Measurements from ENCODE around the gene GOLT1B.
A peak's percentile ranks its signal among the peaks of the same experiment; 100 is the strongest.

The GOLT1B gene

GRCh38 chr12:21523148-21523547 lies 21.6 kb downstream of the GOLT1B start:
- no peak for DNase-seq (ENCODE audit: low spot score)

DNA sequence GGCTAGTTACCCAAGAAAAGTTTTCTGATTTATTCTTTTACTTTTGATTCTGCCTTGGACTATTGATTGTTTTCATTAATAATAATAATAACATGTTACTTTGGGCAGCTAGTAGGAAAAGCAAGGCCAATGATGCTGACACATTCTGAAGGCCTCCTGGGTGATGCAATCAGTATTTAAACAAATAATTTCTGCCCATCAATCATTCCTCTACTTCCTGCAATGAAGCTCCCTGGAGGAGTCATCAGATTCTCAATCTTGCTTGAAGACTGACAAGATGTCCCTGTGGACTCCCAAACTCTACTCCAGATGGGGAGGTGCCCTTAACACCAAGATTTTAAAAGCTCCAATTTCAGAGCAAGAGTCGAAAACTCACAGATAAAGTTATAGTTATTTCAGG lies 24.5 kb downstream of the GOLT1B start, which contains the start of gene SPX:
Gene SPX, plus strand, starts transcription at position 244 of the 400 bp plus-strand sequence. CDS start 177 bp downstream, outside the sequence.
- no peak for DNase-seq (ENCODE audit: low spot score)

DNA sequence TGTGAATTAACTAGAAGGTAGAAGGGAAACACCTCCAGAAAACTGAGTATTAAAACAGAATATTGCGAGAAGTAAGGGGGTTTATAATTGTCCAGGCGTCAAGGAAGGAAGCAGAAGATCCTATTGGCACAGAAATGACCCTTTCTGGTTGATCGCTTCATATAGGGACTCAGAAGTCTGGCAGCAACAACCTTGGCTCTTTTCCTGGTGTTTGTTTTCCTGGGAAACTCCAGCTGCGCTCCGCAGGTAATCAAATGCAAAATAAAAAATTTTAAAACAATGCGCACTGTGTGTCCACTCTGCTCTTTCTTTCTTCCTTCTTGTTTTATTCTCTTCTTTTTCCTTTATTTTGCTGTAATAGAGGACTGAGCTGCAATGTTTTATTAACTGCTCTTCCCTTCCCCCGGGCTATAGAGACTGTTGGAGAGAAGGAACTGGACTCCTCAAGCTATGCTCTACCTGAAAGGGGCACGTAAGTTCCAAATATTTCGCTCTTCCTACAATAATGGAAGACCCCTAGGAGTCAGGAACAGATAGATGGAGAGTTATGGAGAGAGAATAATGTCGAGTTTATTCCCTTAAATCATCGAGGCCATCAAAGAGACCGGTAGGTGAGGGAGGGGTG lies 25.2 kb downstream of the GOLT1B start:
- DNase-seq (ENCODE audit: low spot score): no peak

DNA sequence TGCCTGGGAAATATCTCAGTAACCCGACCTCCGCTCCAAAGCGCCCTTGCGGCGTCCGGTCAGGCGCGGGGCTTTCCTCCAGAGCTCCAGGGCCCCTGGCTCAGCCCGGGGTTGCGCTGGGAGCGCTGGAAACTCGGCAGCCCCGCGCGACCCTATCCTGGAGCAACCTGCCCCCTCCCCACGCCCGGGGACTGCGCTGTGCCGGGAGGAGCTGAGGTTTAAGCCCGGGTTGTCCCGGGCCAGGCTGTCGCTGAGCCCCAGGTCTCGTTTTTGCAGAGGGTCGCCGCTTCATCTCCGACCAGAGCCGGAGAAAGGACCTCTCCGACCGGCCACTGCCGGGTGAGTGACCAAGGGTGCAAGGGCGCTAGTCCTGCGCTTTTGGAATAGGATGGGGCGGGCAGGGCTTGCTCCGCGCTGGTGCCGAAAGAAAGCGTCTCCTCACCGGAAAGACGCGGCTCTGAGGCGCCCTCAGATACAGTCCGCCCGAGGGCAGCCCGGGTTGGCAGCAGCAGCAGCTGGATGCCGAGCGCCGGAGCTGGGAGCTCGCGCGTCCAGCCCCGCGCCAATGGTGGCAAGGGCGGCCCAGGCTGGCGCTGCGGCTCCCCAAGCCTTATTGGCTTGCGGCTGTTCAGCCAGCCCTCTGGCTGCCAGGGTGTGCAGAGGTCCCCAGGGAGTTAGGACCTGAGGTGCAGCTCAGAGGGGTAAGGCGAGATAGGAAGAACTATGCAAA lies 26.0 kb downstream of the GOLT1B start:
- DNase-seq (ENCODE audit: low spot score): peak; percentile 52

GRCh38 chr12:21528953-21529352 lies 27.4 kb downstream of the GOLT1B start:
- no peak for DNase-seq (ENCODE audit: low spot score)

- no peak for DNase-seq (ENCODE audit: low spot score)
These were observed 27.9 kb downstream of the GOLT1B start for GRCh38 chr12:21529456-21529855.

DNA sequence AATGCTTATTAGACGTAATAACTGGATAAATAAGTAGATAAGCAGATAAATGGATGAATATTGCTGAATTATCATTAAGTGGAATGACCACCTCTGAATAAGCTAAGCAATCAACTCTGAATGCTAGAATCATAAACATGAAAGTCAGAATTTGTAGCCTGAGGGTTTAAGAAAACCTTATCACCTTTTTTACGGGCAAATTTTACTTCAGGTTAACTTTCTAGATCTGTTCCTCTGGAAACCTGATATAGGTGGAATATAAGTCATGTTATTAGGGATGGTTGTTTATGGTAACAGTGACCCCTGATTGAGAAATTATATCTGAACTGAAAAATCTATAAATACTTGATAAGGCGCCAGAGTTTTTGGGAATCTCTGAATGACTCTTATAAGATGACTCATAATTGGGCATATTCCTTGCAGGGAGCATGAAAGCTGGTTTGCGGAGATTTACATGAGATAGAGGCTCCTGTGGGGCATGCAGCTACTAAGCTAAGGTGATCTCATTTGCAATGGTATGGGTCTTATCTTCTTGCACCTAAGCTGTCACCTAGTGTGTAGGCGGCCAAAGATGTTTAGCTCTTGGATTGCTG lies 36.6 kb downstream of the GOLT1B start:
- DNase-seq (ENCODE audit: low spot score): no peak

DNA sequence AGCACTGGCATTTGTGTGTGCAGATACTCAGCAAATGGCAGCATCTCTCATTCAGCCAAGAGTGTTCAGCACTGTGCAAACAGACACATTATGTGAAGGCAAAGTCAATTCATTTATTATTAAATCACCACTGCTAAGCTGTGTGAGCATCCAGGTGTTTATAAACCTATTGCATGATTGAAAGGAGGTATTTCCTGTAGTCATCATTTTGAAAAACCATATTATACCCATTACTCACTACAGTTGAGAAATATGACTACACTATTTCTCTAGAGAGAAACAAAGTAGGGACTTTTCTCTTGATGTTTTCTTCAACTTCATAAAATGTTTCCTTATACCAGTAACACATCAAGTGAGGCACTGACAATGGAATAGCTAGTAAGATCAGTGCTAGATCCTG lies 38.2 kb downstream of the GOLT1B start:
- DNase-seq (ENCODE audit: low spot score): no peak

DNA sequence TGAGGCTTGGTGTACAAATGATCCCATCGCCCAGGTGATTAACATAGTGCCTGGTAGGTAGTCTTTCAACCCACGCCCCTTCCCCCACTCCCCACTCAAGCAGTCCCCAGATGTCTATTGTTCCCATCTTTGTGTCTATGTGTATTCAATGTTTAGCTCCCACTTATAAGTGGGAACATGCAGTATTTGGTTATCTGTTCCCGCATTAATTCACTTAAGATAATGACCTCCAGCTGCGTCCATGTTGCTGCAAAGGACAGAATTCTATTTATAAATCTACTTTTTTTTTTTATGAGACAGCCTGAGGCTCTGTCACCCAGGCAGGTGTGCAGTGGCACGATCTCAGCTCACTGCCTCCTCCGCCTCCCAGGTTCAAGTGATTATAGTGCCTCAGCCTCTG lies 40.2 kb downstream of the GOLT1B start:
- DNase-seq (ENCODE audit: low spot score): no peak

GRCh38 chr12:21542403-21542802 lies 40.8 kb downstream of the GOLT1B start:
- no peak for DNase-seq (ENCODE audit: low spot score)

DNA sequence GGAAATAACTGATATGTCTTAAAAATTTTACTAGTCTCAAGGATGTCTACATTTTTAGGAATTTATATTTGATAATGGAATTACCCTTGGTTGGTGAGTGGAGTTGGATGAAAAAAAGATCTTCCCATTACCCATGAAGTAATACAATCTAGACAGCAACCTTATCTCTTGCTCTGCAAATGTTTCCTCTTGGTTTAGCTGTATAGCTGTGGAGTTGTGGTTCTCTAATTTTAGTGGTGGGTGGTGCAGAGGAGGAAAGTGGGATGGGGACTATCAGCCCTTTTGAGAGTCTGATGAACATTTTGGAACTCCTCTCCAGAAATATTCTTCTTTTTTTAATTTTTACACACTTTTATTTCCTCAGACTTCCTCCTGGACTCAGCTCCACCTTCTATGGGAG lies 41.6 kb downstream of the GOLT1B start:
- DNase-seq (ENCODE audit: low spot score): no peak

GRCh38 chr12:21545557-21545956 lies 44.0 kb downstream of the GOLT1B start:
- DNase-seq (ENCODE audit: low spot score): no peak

GRCh38 chr12:21546716-21547115 lies 45.1 kb downstream of the GOLT1B start:
- no peak for DNase-seq (ENCODE audit: low spot score)

GRCh38 chr12:21547437-21547836 lies 45.8 kb downstream of the GOLT1B start:
- DNase-seq (ENCODE audit: low spot score): no peak

GRCh38 chr12:21551841-21552465 lies 50.4 kb downstream of the GOLT1B start:
- DNase-seq (ENCODE audit: low spot score): no peak

DNA sequence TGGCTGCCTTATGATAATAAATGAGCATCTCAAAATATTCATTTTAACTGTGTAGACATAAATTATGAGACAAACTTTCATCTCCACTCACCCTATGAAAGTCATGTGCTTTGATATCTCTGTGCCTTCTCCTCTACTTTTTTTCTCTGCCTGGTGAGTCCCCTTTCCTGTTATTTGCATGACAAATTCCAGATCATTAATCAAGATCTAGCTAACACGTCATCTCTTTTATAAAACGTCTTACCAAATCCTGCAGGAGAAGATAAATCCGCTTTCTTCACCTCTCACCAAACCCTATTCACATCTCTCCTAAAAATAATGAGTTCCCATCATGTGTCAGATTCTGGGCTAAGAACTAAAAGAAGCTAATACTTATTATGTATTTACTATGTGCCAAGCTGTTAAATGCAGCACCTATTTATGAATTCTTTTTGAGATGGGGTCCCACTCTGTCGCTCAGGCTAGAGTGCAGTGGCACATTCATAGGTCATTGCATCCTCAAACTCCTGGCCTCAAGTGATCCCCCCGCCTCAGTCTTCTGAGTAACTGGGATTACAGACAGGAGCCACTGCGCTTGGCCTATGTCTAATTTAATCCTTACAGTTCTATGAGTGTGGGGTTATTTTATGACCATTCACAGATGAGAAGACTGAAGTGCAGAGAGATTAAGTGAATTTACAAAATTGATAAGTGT lies 51.2 kb downstream of the GOLT1B start:
- DNase-seq (ENCODE audit: low spot score): no peak

DNA sequence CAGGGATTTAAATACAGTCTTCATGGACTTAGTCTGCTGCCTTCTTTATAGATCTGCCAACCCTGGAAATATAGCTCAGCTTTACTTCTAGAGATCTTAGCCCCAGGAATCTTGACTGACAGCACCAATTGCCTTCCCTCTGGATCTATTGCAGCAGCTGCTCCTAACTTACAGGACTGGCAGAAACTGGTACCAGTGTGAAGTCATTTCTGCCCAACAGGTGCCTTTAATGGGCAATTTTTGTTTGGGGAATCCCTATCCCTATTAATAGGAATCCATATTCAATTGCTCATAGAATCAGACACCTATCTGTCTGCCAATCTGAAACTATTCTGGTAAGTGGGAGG lies 51.7 kb downstream of the GOLT1B start:
- no peak for DNase-seq (ENCODE audit: low spot score)

DNA sequence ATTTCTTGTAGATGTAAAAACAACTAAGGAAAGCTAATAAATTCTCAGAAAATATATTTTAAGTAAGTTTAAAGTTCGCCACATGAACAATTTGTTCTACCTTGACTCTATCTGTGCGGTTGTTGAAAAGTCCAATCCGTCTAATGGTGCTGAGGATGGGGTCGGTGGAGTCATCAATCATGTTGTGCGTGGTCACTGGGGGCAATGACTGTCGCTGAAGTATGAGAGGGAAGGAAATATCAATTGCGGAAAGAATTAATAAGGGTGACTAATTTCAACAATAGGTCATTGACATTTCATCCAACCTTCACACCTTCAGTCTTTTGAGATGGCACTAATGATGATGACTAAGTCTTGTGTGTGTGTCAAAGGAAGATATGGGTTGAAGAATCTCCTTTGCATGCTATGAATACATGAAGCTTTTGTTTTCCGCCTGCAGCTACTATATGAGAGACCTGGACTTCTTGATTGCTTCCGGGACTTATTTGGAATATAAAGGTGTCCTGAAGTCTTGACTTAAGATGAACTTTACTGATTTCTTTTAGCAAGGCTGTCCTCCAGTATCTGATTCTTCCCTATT lies 56.6 kb downstream of the GOLT1B start:
- DNase-seq (ENCODE audit: low spot score): no peak

DNA sequence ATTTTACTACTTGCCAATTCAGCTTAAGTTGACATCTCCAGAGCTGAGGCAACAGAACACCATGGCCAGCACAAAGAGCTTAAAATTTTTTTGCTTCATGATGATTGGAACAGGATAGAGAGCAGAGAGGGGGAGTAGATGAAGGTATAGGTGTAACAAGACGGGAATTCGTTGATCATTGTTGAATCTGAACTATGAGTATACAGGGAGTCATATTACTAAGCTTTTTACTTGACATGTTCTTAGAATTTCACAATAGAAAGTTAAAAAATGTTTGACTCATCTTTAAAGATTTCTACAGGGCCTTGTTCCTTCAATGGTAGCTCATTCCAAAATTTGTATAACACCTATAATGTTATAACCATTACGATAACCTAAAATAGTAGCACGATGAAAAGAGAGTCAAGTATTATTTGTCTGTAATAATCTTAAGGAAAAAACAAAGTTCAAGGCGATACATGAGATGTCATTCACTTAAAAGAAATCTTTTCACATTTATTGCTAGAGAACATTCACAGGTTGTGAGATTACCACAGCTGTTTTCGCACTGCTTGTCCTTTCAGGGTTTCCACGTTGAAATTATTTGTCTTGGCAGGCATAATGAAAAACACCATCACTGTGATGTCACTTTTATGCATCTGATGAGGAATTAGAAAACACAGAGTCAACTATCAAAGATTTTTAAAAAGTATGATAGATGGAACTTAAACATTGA lies 58.4 kb downstream of the GOLT1B start:
- DNase-seq (ENCODE audit: low spot score): no peak

DNA sequence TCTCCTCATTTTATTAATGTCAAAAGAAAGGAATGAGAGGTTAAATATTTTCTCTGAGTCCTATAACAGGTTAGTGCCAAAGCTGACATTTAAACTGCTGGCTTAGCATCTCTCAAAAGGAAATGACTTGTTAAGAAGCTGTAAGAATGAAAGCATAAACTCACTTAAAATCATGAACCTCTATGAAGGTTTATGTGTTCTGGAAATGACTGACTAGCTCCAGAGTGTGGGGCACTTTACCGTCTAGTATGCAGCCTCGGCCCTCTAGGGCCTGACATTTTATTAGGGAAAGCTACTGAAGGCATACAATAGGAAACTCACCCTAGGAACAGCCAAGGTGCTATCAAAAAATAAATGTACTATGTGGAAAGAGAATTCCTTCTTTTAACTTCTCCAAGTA lies 59.6 kb downstream of the GOLT1B start:
- DNase-seq (ENCODE audit: low spot score): no peak

GRCh38 chr12:21562859-21563258 lies 61.3 kb downstream of the GOLT1B start:
- DNase-seq (ENCODE audit: low spot score): no peak

Data from CD4-positive, alpha-beta T cell treated with Interleukin-2 at 100 ng/mL for 4 hours (primary cell).